Measurements from ENCODE around the gene RCSD1.

The RCSD1 gene

GRCh38 chr1:167749741-167750140 is 119.7 kb downstream of the RCSD1 start:
- in situ Hi-C loops (cut with HindIII; ENCODE audit: low pct_ligation_motif_present, low sequenced_read_pairs) = no loop called here
- Histone ChIP-seq H3K27me3 (replicated peaks) (no peaks in the 10 kb centered on the region), H3K36me3 (replicated peaks) (no peaks in the 10 kb centered on the region), H3K27ac (no peak overlapping the region), H3K4me3 (ENCODE audit: low read depth, low read length) (no peak overlapping the region)
- no peak for DNase-seq
- no peak for TF ChIP-seq CTCF (IDR thresholded peaks at IDR 0.05; ENCODE audit: low read depth, low read length, missing control alignments)

GRCh38 chr1:167750641-167751040 is 120.6 kb downstream of the RCSD1 start:
- H3K27me3 ChIP-seq (replicated peaks) = no peaks in the 10 kb centered on the region
- no peaks in the 10 kb centered on the region for H3K36me3 ChIP-seq (replicated peaks)
- H3K4me3 ChIP-seq (ENCODE audit: low read depth, low read length) = no peak overlapping the region
- no peak for DNase-seq
- in situ Hi-C loops (cut with HindIII; ENCODE audit: low pct_ligation_motif_present, low sequenced_read_pairs) = no loop called here
- H3K27ac ChIP-seq = no peak overlapping the region
- no peak for TF ChIP-seq CTCF (IDR thresholded peaks at IDR 0.05; ENCODE audit: low read depth, low read length, missing control alignments)

GRCh38 chr1:167751676-167752075 is 121.6 kb downstream of the RCSD1 start:
- no peak for TF ChIP-seq CTCF (IDR thresholded peaks at IDR 0.05; ENCODE audit: low read depth, low read length, missing control alignments)
- Histone ChIP-seq H3K27ac (no peak overlapping the region), H3K27me3 (replicated peaks) (no peaks in the 10 kb centered on the region), H3K36me3 (replicated peaks) (no peaks in the 10 kb centered on the region), H3K4me3 (ENCODE audit: low read depth, low read length) (no peak overlapping the region)
- in situ Hi-C loops (cut with HindIII; ENCODE audit: low pct_ligation_motif_present, low sequenced_read_pairs) = no loop called here
- DNase-seq = no peak

GRCh38 chr1:167752219-167752985 is 122.4 kb downstream of the RCSD1 start:
- Histone ChIP-seq H3K36me3 (replicated peaks) (no peaks in the 10 kb centered on the region), H3K27ac (no peak overlapping the region), H3K27me3 (replicated peaks) (no peaks in the 10 kb centered on the region), H3K4me3 (ENCODE audit: low read depth, low read length) (no peak overlapping the region)
- no peak for TF ChIP-seq CTCF (IDR thresholded peaks at IDR 0.05; ENCODE audit: low read depth, low read length, missing control alignments)
- in situ Hi-C loops (cut with HindIII; ENCODE audit: low pct_ligation_motif_present, low sequenced_read_pairs) = no loop called here
- no peak for DNase-seq

- no peak overlapping the region for H3K27ac ChIP-seq
Measured at GRCh38 chr1:167755654-167756053, 125.6 kb downstream of the RCSD1 start.

More at GRCh38 chr1:167755654-167756053, 125.6 kb downstream of the RCSD1 start:
- H3K36me3 ChIP-seq (replicated peaks) = peaks cover 4% of the 10 kb centered on the region
- no peaks in the 10 kb centered on the region for H3K27me3 ChIP-seq (replicated peaks)
- DNase-seq = no peak
- no peak for TF ChIP-seq CTCF (IDR thresholded peaks at IDR 0.05; ENCODE audit: low read depth, low read length, missing control alignments)
- in situ Hi-C loops (cut with HindIII; ENCODE audit: low pct_ligation_motif_present, low sequenced_read_pairs) = no loop called here
- no peak overlapping the region for H3K4me3 ChIP-seq (ENCODE audit: low read depth, low read length)
